Esophagus squamous epithelium (tissue), 5 donors: ENCODE data around the gene MMUT. TPM values are rescaled to one million over a fixed set of nuclear protein-coding genes. Genes with fewer than 3 reads are reported as not detected.
A peak's percentile ranks its signal among the peaks of the same experiment; 100 is the strongest.

ENCODE experiments used
- DNase-seq: peaks from one replicate; lab custom pipeline; 2025; lab: John Stamatoyannopoulos, UW
- H3K27ac ChIP-seq, 4 donors: fragments of 200-600 bp; sonication (generic); one replicate each; pipeline ENCODE4 v1.5.1; 2016 to 2019; ENCODE audit warnings: mild to moderate bottlenecking in 1 of 4
- H3K27me3 ChIP-seq, 4 donors: fragments of 200-600 bp; sonication (generic); 1 replicate in 3 of 4; 2 replicates in 1 of 4; pipeline versions ENCODE4 v1.5.1 to v1.6.0; 2017 to 2021; ENCODE audit warnings: antibody characterized with exemption in 1 of 4
- H3K36me3 ChIP-seq, 3 donors: fragments of 200-600 bp; sonication (generic); one replicate each; pipeline ENCODE4 v1.5.1; 2016 to 2019
- H3K4me1 ChIP-seq, 3 donors: fragments of 200-600 bp; sonication (generic); one replicate each; pipeline ENCODE4 v1.5.1; 2017 to 2019
- H3K4me3 ChIP-seq, 4 donors: fragments of 200-600 bp; sonication (generic); 1 replicate in 3 of 4; 2 replicates in 1 of 4; pipeline ENCODE4 v1.5.1; 2016 to 2019; ENCODE audit warnings: mild to moderate bottlenecking in 2 of 4, moderate library complexity in 1 of 4
- H3K9me3 ChIP-seq, 3 donors: fragments of 200-600 bp; sonication (generic); one replicate each; pipeline ENCODE4 v1.5.1; 2016 to 2019
- POLR2A ChIP-seq, 4 donors: fragments of 450-650 bp; IDR thresholded peaks; one replicate each; pipeline ENCODE4 v1.6.1; 2017; ENCODE audit warnings: antibody characterized with exemption in 4 of 4, mild to moderate bottlenecking in 4 of 4, moderate library complexity in 3 of 4
- WGBS, 2 donors: methylation state at CpG; one replicate each; pipeline ENCODE4 v1.1.5; 2018; 5-methylcytosine and 5-hydroxymethylcytosine counted together
- intact Hi-C: fragments of 100-400 bp; cut with DNase I; formaldehyde crosslinking; loops from one replicate; pipeline ENCODE4 v1.15.0; 2022
- total RNA-seq, 4 donors: library from RNA; depleted of rRNA; stranded (reverse); fragments of >200 nt; gene quantifications; one replicate each; pipeline ENCODE4 v1.1.0, GENCODE V29; 2016
- TF ChIP-seq, protein P1 (sequence below), 6 experiments: fragments of 450-650 bp in 4 of 6; fragments of 200-600 bp in 2 of 6; sonication (generic) in 2 of 6; IDR thresholded peaks; one replicate each; pipeline ENCODE4 v1.5.1; 2016 to 2019; ENCODE audit warnings: antibody characterized with exemption in 6 of 6, mild to moderate bottlenecking in 4 of 6, moderate library complexity in 4 of 6
- donor health status: DM: yes; HTN: yes; CAD: no.

The MMUT gene
- total RNA-seq, 4 donors from 2014 or later, result 8.5 to 16.8 (median 15.2) TPM

DNA sequence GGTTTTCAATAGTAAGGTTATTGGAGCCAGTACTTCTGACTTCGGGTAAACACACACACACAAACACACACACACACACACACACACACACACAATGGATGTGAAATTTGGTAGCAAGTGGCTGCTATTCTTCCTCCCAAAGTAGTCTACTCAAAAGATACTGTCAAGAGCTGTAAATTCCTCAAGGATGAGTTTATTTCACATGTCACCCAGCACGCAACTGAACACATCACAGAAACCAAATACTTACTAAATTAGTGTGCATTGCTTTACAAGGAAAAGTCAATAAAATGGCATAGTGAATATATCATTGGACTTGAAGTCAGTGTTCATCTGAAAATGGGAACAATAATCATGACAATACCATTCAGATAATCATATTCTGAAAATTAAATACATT lies 32.9 kb downstream of the MMUT start:
- peaks cover 0 to 65% (median 7%) of the 10 kb centered on the region in 3 donors for H3K36me3 ChIP-seq
- no peak overlapping the region for H3K4me3 ChIP-seq
- 49 to 92% methylated on average over 2 of the region's 2 CpGs for WGBS, 2 donors
- no peak for TF ChIP-seq POLR2A (IDR thresholded peaks at IDR 0.05)
- TF ChIP-seq, protein P1, sequence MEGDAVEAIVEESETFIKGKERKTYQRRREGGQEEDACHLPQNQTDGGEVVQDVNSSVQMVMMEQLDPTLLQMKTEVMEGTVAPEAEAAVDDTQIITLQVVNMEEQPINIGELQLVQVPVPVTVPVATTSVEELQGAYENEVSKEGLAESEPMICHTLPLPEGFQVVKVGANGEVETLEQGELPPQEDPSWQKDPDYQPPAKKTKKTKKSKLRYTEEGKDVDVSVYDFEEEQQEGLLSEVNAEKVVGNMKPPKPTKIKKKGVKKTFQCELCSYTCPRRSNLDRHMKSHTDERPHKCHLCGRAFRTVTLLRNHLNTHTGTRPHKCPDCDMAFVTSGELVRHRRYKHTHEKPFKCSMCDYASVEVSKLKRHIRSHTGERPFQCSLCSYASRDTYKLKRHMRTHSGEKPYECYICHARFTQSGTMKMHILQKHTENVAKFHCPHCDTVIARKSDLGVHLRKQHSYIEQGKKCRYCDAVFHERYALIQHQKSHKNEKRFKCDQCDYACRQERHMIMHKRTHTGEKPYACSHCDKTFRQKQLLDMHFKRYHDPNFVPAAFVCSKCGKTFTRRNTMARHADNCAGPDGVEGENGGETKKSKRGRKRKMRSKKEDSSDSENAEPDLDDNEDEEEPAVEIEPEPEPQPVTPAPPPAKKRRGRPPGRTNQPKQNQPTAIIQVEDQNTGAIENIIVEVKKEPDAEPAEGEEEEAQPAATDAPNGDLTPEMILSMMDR (IDR thresholded peaks at IDR 0.05), result no peak
- no peaks in the 10 kb centered on the region for H3K27me3 ChIP-seq
- no peak for DNase-seq
- H3K4me1 ChIP-seq, result no peaks in the 10 kb centered on the region
- intact Hi-C loops, result no loop called here
- no peak overlapping the region for H3K27ac ChIP-seq
- H3K9me3 ChIP-seq, result no peaks in the 10 kb centered on the region

GRCh38 chr6:49423817-49424216 lies 39.2 kb downstream of the MMUT start:
- intact Hi-C loops, result no loop called here
- Histone ChIP-seq H3K36me3 (peaks cover 0 to 4% (median 0%) of the 10 kb centered on the region in 3 donors), H3K9me3 (no peaks in the 10 kb centered on the region), H3K4me1 (no peaks in the 10 kb centered on the region), H3K27ac (no peak overlapping the region), H3K27me3 (no peaks in the 10 kb centered on the region), H3K4me3 (no peak overlapping the region)
- 13 to 21% methylated on average over 1 of the region's 1 CpG for WGBS, 2 donors
- TF ChIP-seq, protein P1 (IDR thresholded peaks at IDR 0.05), result peak in 1 of 6 experiments; percentile 36
- TF ChIP-seq POLR2A (IDR thresholded peaks at IDR 0.05), result no peak
- no peak for DNase-seq

- H3K9me3 ChIP-seq, result peaks cover 0 to 2% (median 0%) of the 10 kb centered on the region in 3 donors
- intact Hi-C loops, result no loop called here
- H3K4me3 ChIP-seq, result no peak overlapping the region
- 66 to 68% methylated on average over 4 of the region's 4 CpGs for WGBS, 2 donors
- H3K27ac ChIP-seq, result no peak overlapping the region
- no peaks in the 10 kb centered on the region for H3K36me3 ChIP-seq
- H3K4me1 ChIP-seq, result no peaks in the 10 kb centered on the region
- H3K27me3 ChIP-seq, result no peaks in the 10 kb centered on the region
- no peak for DNase-seq
- TF ChIP-seq, protein P1 (IDR thresholded peaks at IDR 0.05), result no peak
- TF ChIP-seq POLR2A (IDR thresholded peaks at IDR 0.05), result no peak
Observed at GRCh38 chr6:49416195-49416594, 46.9 kb downstream of the MMUT start.

DNA sequence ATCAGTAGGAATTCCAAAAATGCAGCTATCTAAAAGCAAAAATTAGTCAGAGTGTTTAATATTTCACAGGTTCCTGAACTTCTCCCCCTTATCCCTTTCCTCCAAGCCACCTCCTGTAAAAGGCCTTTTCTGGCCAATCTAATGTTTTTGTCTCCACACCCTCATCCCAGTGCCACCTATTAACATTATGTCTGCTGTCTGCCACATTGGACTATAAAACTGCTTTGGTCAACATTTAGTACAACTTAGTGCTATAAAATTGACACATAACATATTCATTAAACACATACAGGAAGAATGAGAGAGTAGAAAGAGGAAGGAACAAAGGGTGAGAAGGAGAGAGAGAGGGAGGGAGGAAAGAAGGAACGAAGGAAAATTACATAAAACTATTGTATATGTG lies 47.7 kb downstream of the MMUT start:
- Histone ChIP-seq H3K27me3 (no peaks in the 10 kb centered on the region), H3K9me3 (peaks cover 0 to 2% (median 0%) of the 10 kb centered on the region in 3 donors), H3K4me3 (no peak overlapping the region), H3K27ac (no peak overlapping the region), H3K36me3 (no peaks in the 10 kb centered on the region), H3K4me1 (no peaks in the 10 kb centered on the region)
- 41 to 62% methylated on average over 1 of the region's 1 CpG for WGBS, 2 donors
- no peak for DNase-seq
- intact Hi-C loops, result no loop called here
- TF ChIP-seq, protein P1 (IDR thresholded peaks at IDR 0.05), result no peak
- TF ChIP-seq POLR2A (IDR thresholded peaks at IDR 0.05), result no peak

- Histone ChIP-seq H3K27ac (no peak overlapping the region), H3K4me3 (no peak overlapping the region), H3K36me3 (no peaks in the 10 kb centered on the region), H3K27me3 (no peaks in the 10 kb centered on the region), H3K9me3 (peaks cover 0 to 2% (median 0%) of the 10 kb centered on the region in 3 donors), H3K4me1 (peaks cover 0 to 11% (median 0%) of the 10 kb centered on the region in 3 donors)
- 51 to 69% methylated on average over 3 of the region's 3 CpGs for WGBS, 2 donors
- TF ChIP-seq, protein P1 (IDR thresholded peaks at IDR 0.05), result no peak
- no peak for TF ChIP-seq POLR2A (IDR thresholded peaks at IDR 0.05)
- intact Hi-C loops, result no loop called here
- DNase-seq, result no peak
Observed at GRCh38 chr6:49410564-49410963, 52.5 kb downstream of the MMUT start.
